ENCODE data around the gene MISP. TPM values are rescaled to one million over a fixed set of nuclear protein-coding genes. Genes with fewer than 3 reads are reported as not detected.

The MISP gene
- total RNA-seq, 1 donor from 2014 or later: 105 TPM

GRCh38 chr19:810077-810855 lies 59.4 kb downstream of the MISP start:
- no peak for FAIRE-seq
- no peak for DNase-seq (ENCODE audit: low read depth)
- TF ChIP-seq CTCF (IDR thresholded peaks at IDR 0.05; ENCODE audit: insufficient read depth, low read length, severe bottlenecking): no peak
- H3K36me3 ChIP-seq (ENCODE audit: control insufficient read depth, insufficient read depth, low read length): peaks cover 26% of the 10 kb centered on the region
- no peak overlapping the region for H3K4me3 ChIP-seq (ENCODE audit: low read depth, low read length)
- no peaks in the 10 kb centered on the region for H3K27me3 ChIP-seq (ENCODE audit: control insufficient read depth, insufficient read depth, low read length)

GRCh38 chr19:810883-811489 lies 60.1 kb downstream of the MISP start:
- H3K36me3 ChIP-seq (ENCODE audit: control insufficient read depth, insufficient read depth, low read length): peaks cover 23% of the 10 kb centered on the region
- H3K27me3 ChIP-seq (ENCODE audit: control insufficient read depth, insufficient read depth, low read length): no peaks in the 10 kb centered on the region
- TF ChIP-seq CTCF (IDR thresholded peaks at IDR 0.05; ENCODE audit: insufficient read depth, low read length, severe bottlenecking): no peak
- FAIRE-seq (no peak), DNase-seq (ENCODE audit: low read depth) (no peak)
- no peak overlapping the region for H3K4me3 ChIP-seq (ENCODE audit: low read depth, low read length)

- H3K36me3 ChIP-seq (ENCODE audit: control insufficient read depth, insufficient read depth, low read length): peaks cover 23% of the 10 kb centered on the region
- no peak overlapping the region for H3K4me3 ChIP-seq (ENCODE audit: low read depth, low read length)
- FAIRE-seq (no peak), DNase-seq (ENCODE audit: low read depth) (no peak)
- no peaks in the 10 kb centered on the region for H3K27me3 ChIP-seq (ENCODE audit: control insufficient read depth, insufficient read depth, low read length)
- TF ChIP-seq CTCF (IDR thresholded peaks at IDR 0.05; ENCODE audit: insufficient read depth, low read length, severe bottlenecking): no peak
Measured at GRCh38 chr19:811506-812048, 60.7 kb downstream of the MISP start.

GRCh38 chr19:812049-812746 lies 61.3 kb downstream of the MISP start:
- DNase-seq (ENCODE audit: low read depth) (no peak), FAIRE-seq (no peak)
- TF ChIP-seq CTCF (IDR thresholded peaks at IDR 0.05; ENCODE audit: insufficient read depth, low read length, severe bottlenecking): no peak
- H3K4me3 ChIP-seq (ENCODE audit: low read depth, low read length): no peak overlapping the region
- H3K36me3 ChIP-seq (ENCODE audit: control insufficient read depth, insufficient read depth, low read length): peaks cover 19% of the 10 kb centered on the region
- H3K27me3 ChIP-seq (ENCODE audit: control insufficient read depth, insufficient read depth, low read length): no peaks in the 10 kb centered on the region

GRCh38 chr19:812747-813218 lies 61.9 kb downstream of the MISP start:
- Histone ChIP-seq H3K27me3 (ENCODE audit: control insufficient read depth, insufficient read depth, low read length) (no peaks in the 10 kb centered on the region), H3K4me3 (ENCODE audit: low read depth, low read length) (no peak overlapping the region), H3K36me3 (ENCODE audit: control insufficient read depth, insufficient read depth, low read length) (peaks cover 15% of the 10 kb centered on the region)
- no peak for FAIRE-seq
- TF ChIP-seq CTCF (IDR thresholded peaks at IDR 0.05; ENCODE audit: insufficient read depth, low read length, severe bottlenecking): no peak
- DNase-seq (ENCODE audit: low read depth): no peak
